ENCODE results near the gene S100A13.

DNA sequence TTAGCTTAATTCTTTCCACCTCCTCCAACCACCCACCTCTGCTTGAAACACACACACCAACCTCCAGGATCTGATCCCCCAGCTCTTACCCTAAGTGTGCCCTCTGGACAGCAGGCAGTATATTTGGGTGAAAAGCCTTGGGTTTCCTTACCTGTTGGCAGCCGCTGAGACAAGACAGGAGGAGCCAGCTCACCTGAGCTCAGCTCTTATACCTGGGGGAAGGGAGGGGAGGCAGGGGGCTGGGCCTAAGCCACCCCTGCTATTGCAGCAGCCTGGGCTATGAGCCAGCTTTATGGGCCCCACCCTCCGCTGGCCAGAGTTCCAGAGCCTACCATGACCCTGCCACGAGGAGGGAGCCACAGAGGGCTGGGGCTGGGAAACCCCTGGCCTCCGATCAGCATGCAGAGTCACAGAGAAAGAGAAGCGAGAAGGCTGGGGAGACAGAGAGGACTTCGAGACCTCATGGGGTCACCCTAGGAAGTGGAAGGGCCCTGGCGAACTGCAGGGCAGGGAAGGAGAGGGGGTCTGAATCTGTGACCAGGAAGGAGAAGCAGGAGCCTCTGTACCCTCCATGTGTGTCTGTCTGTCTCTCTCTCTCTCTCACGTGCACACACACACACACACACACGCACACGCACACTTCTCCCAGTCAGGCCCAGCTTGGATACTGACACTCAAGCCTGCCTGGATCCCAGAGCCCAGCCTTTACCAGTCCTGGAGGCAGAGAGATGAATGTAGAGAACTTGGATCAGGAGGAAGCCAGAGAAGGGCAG, 11.0 kb downstream of the S100A13 start, which contains the start of gene S100A14:
- TF ChIP-seq, protein P1, sequence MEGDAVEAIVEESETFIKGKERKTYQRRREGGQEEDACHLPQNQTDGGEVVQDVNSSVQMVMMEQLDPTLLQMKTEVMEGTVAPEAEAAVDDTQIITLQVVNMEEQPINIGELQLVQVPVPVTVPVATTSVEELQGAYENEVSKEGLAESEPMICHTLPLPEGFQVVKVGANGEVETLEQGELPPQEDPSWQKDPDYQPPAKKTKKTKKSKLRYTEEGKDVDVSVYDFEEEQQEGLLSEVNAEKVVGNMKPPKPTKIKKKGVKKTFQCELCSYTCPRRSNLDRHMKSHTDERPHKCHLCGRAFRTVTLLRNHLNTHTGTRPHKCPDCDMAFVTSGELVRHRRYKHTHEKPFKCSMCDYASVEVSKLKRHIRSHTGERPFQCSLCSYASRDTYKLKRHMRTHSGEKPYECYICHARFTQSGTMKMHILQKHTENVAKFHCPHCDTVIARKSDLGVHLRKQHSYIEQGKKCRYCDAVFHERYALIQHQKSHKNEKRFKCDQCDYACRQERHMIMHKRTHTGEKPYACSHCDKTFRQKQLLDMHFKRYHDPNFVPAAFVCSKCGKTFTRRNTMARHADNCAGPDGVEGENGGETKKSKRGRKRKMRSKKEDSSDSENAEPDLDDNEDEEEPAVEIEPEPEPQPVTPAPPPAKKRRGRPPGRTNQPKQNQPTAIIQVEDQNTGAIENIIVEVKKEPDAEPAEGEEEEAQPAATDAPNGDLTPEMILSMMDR (conservative IDR thresholded peaks at IDR 0.05; ENCODE audit: low read depth, low read length) = no peak
- no peak for TF ChIP-seq EZH2 (IDR thresholded peaks at IDR 0.05; ENCODE audit: borderline replicate concordance, low read depth, low read length, poor library complexity, severe bottlenecking)

Data from A673 (cell line).